Gastroesophageal sphincter (tissue), 3 donors: ENCODE data around the gene CTSF.

Experiments
- POLR2AphosphoS5 ChIP-seq: sonication (generic); formaldehyde crosslinking; IDR thresholded peaks from one replicate; pipeline ENCODE4 v1.6.1; 2017; ENCODE audit warnings: antibody characterized with exemption
- TF ChIP-seq, protein P1 (sequence below), 4 experiments: fragments of 200-600 bp in 2 of 4; fragments of 450-650 bp in 2 of 4; sonication (generic) in 1 of 4; IDR thresholded peaks; one replicate each; pipeline ENCODE4 v1.5.1; 2017 to 2019; ENCODE audit warnings: antibody characterized with exemption in 4 of 4, mild to moderate bottlenecking in 2 of 4, moderate library complexity in 2 of 4

DNA sequence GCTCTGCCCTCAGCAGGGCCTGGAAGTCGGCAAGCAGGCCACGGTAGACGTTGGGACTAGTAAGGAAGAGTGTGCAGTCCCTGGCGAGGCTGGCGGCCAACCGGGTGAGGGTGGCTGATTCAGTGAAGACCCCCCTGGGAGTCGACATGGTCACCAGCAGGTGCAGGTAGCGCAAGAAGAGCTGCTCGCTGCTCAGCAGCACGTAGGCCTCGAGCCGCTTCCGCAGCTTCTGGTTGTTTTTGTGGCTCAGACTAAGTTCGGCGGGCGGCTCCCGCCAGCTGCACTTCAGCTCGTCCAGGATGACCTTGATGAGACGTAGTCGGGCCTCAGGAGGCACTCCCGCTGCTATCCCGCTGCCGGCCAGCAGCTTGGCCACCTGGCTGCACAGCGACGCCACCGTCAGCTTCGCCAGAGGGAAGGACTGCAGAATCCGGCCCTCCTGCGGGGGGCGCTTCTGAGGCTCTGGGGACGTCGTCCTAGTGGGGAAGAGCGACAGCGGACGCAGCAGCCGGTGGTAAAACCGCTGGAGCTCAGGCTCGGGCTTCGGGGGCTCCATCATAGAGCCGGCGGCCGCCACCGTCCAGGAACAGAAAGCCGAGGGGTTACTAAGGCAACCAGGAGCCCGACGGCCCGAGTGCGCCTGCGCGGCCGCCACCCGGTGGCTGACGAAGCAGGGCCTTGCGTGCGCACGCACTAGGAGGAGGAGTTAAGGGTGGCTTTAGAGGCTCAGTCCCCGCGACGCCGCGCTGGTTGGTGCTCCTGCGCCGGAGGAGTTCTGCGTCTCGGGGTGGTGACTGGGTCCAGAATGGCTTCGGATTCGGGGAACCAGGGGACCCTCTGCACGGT lies 24.3 kb upstream of the CTSF start, which contains the start of the genes CCDC87 and CCS:
- TF ChIP-seq, protein P1, sequence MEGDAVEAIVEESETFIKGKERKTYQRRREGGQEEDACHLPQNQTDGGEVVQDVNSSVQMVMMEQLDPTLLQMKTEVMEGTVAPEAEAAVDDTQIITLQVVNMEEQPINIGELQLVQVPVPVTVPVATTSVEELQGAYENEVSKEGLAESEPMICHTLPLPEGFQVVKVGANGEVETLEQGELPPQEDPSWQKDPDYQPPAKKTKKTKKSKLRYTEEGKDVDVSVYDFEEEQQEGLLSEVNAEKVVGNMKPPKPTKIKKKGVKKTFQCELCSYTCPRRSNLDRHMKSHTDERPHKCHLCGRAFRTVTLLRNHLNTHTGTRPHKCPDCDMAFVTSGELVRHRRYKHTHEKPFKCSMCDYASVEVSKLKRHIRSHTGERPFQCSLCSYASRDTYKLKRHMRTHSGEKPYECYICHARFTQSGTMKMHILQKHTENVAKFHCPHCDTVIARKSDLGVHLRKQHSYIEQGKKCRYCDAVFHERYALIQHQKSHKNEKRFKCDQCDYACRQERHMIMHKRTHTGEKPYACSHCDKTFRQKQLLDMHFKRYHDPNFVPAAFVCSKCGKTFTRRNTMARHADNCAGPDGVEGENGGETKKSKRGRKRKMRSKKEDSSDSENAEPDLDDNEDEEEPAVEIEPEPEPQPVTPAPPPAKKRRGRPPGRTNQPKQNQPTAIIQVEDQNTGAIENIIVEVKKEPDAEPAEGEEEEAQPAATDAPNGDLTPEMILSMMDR (IDR thresholded peaks at IDR 0.05): peak in 3 of 4 experiments; percentile 80 to 84 (median 80)
- peak; percentile 91 for TF ChIP-seq POLR2AphosphoS5
